Left ventricle myocardium inferior (tissue), 1 donor: ENCODE data around the gene PIK3R5. TPM values are rescaled to one million over a fixed set of nuclear protein-coding genes. Genes with fewer than 3 reads are reported as not detected.

Source experiments
- DNase-seq: peaks from one replicate; pipeline ENCODE4 v3.0.0-alpha.2; 2020
- H3K27ac ChIP-seq: fragments of 200-600 bp; replicated peaks from 2 replicates; pipeline ENCODE4 v1.8.0; 2021
- H3K27me3 ChIP-seq: fragments of 200-600 bp; 2 replicates; pipeline ENCODE4 v1.8.0; 2021; ENCODE audit warnings: low read depth
- H3K36me3 ChIP-seq: fragments of 200-600 bp; 2 replicates; pipeline ENCODE4 v1.8.0; 2021
- H3K4me1 ChIP-seq: fragments of 200-600 bp; 2 replicates; pipeline ENCODE4 v1.8.0; 2021
- H3K4me3 ChIP-seq: fragments of 200-600 bp; 2 replicates; pipeline ENCODE4 v1.8.0; 2021; ENCODE audit warnings: mild to moderate bottlenecking, moderate library complexity
- H3K9me3 ChIP-seq: fragments of 200-600 bp; replicated peaks from 2 replicates; pipeline ENCODE4 v1.8.0; 2021
- intact Hi-C: fragments of 100-400 bp; cut with micrococcal nuclease; formaldehyde crosslinking; loops from one replicate; pipeline ENCODE4 v1.11.0; 2022
- total RNA-seq: library from RNA; stranded (reverse); fragmentation: NEBNext Ultra II Directional; extraction: Animal tissue kit (Norgen Biotek cat#: 25700); gene quantifications from one replicate; pipeline ENCODE4 v1.2.1, GENCODE V29; 2021
- TF ChIP-seq, protein P1 (sequence below): fragments of 200-600 bp; IDR thresholded peaks from 2 replicates; pipeline ENCODE4 v1.8.0; 2021; ENCODE audit warnings: antibody characterized with exemption, mild to moderate bottlenecking, borderline replicate concordance
- donor health status: DM: no; HTN: yes; CAD: no; lungs with severe emphysema.

Gene PIK3R5
- total RNA-seq, 1 donor from 2014 or later: 2.7 TPM

DNA sequence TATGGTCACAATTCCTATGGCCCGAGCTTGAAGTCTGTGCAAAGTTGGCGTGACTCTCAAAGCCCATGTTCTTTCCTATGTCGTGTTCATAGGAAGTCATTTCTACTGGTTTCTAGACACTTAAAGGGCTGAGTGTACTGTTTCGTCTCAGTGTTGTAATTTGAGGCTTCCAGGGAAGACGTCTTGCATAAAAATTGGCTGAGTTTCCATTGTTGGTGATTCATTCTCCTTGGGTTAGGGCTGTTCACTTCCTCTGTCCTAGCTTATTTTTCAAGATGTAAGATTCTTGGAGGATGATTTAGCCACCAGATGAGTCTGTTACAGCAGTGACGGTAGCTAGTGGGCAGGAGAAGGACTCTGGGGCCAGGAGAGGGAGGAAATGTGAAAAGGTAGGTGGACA is 43.1 kb downstream of the PIK3R5 start:
- intact Hi-C loops: no loop called here
- H3K27ac ChIP-seq: peak overlapping the region; percentile 4
- peaks cover 22% of the 10 kb centered on the region for H3K9me3 ChIP-seq

DNA sequence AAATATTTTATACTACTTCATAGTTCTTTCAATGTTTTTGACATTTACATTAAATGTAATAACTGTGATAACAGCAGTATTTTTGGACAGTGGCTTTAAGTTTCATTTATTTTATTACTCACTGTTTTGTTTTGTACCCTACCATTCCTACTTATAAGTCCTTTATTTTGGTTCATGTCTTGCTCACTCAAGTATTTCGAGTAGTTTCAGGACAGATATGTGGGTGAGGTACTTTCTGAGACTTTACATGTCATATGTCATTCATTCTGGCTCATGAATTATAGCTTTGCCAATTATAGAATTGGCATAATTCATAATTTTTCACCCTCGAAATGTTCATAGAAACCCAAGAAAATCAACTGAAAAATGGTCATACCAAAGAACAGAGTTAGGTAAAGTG is 44.4 kb downstream of the PIK3R5 start:
- Histone ChIP-seq H3K9me3 (peaks cover 23% of the 10 kb centered on the region), H3K36me3 (no peaks in the 10 kb centered on the region), H3K4me3 (no peak overlapping the region), H3K27ac (no peak overlapping the region), H3K4me1 (no peaks in the 10 kb centered on the region), H3K27me3 (peaks cover 19% of the 10 kb centered on the region)
- TF ChIP-seq, protein P1, sequence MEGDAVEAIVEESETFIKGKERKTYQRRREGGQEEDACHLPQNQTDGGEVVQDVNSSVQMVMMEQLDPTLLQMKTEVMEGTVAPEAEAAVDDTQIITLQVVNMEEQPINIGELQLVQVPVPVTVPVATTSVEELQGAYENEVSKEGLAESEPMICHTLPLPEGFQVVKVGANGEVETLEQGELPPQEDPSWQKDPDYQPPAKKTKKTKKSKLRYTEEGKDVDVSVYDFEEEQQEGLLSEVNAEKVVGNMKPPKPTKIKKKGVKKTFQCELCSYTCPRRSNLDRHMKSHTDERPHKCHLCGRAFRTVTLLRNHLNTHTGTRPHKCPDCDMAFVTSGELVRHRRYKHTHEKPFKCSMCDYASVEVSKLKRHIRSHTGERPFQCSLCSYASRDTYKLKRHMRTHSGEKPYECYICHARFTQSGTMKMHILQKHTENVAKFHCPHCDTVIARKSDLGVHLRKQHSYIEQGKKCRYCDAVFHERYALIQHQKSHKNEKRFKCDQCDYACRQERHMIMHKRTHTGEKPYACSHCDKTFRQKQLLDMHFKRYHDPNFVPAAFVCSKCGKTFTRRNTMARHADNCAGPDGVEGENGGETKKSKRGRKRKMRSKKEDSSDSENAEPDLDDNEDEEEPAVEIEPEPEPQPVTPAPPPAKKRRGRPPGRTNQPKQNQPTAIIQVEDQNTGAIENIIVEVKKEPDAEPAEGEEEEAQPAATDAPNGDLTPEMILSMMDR: no peak
- DNase-seq: no peak
- intact Hi-C loops: no loop called here

More for the DNA sequence above, 43.1 kb downstream of the PIK3R5 start:
- Histone ChIP-seq H3K27me3 (peaks cover 19% of the 10 kb centered on the region), H3K36me3 (no peaks in the 10 kb centered on the region), H3K4me3 (no peak overlapping the region), H3K4me1 (no peaks in the 10 kb centered on the region)
- no peak for DNase-seq
- TF ChIP-seq, protein P1: no peak

DNA sequence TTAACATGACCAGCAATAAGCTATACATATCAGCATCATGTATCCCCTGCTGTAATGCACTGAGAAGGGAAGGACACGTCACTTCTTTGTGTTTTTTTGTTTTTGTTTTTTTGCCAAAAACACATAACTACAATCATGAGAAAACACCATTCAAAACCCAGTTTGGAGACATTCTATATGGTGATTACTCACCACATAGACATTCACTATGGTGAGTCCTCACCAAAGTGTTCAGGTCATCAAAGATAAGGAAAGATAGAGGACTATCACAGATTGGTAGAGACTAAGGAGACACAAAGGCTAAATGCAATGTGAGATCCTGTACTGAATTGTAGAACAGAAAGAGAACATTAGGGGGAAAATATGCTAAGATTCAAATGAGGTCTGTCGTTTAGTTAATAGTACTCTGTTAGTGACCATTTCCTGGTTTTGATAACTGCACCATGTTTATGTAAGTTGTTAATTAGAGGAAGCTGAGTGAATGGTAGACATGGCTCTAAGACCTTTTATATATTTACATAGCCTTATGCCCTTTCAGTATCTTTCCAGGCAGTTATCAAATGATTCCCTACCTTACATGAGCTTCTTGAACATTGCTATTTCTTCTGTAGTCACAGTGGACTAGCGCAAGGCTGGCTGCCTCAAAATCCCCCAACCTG is 46.6 kb downstream of the PIK3R5 start:
- no peak overlapping the region for H3K27ac ChIP-seq

DNA sequence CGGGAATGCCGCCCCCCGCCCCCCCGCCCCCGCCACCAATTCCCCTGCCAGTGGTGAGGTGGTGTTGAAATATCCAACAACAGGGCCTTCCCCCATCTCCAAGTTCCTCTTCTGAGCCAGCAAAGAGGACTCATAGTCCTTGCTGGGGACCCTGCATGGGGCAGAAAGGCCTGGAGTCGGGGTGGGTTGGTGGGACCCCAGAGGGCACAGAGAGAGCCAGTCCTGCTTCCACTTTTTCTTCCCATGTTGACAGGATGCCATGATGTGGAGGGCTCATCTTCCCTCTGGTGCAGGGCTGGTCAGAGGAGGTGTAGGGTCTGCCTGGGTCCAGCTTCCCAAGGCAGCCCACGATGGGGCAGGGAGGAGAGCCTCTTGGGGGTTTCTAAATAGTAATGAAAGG is 49.0 kb downstream of the PIK3R5 start:
- H3K36me3 ChIP-seq: no peaks in the 10 kb centered on the region
- TF ChIP-seq, protein P1: no peak
- peaks cover 51% of the 10 kb centered on the region for H3K27me3 ChIP-seq
- H3K9me3 ChIP-seq: peaks cover 23% of the 10 kb centered on the region
- no peak overlapping the region for H3K4me3 ChIP-seq
- DNase-seq: no peak
- no peak overlapping the region for H3K27ac ChIP-seq
- no peaks in the 10 kb centered on the region for H3K4me1 ChIP-seq
- intact Hi-C loops: no loop called here

More for the DNA sequence above, 46.6 kb downstream of the PIK3R5 start:
- TF ChIP-seq, protein P1: no peak
- Histone ChIP-seq H3K36me3 (no peaks in the 10 kb centered on the region), H3K4me3 (no peak overlapping the region), H3K4me1 (no peaks in the 10 kb centered on the region), H3K27me3 (peaks cover 31% of the 10 kb centered on the region), H3K9me3 (peaks cover 23% of the 10 kb centered on the region)
- intact Hi-C loops: no loop called here
- DNase-seq: no peak

DNA sequence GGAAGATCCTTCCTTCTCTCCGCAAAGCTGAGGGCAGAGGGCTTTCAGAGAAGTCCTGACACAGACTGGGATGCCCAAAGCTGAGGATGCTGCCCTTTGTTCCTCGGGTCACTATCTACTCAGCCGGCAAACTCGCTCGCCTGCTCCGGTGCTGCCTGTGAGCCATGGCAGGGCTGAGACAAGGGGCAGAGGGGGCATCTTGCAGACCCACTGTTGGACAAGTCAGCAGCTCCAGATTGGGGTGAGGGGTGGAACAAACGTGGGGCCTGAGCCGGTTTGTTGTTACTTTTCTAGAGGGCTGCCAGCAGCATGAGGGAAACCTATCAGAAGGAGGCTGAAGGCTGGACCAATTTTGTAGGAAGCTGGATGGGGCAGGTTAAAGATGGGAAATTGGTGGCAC is 51.0 kb downstream of the PIK3R5 start:
- H3K4me3 ChIP-seq: no peak overlapping the region
- no peak overlapping the region for H3K27ac ChIP-seq
- H3K27me3 ChIP-seq: peaks cover 70% of the 10 kb centered on the region
- intact Hi-C loops: no loop called here
- TF ChIP-seq, protein P1: no peak
- H3K4me1 ChIP-seq: no peaks in the 10 kb centered on the region
- no peak for DNase-seq
- peaks cover 23% of the 10 kb centered on the region for H3K9me3 ChIP-seq
- H3K36me3 ChIP-seq: no peaks in the 10 kb centered on the region
